ENCODE data around the gene CCDC201. TPM values are rescaled to one million over a fixed set of nuclear protein-coding genes. Genes with fewer than 3 reads are reported as not detected.
A peak's percentile ranks its signal among the peaks of the same experiment; 100 is the strongest.

The CCDC201 gene
- total RNA-seq, 1 donor from 2014 or later, result under 0.01 TPM

DNA sequence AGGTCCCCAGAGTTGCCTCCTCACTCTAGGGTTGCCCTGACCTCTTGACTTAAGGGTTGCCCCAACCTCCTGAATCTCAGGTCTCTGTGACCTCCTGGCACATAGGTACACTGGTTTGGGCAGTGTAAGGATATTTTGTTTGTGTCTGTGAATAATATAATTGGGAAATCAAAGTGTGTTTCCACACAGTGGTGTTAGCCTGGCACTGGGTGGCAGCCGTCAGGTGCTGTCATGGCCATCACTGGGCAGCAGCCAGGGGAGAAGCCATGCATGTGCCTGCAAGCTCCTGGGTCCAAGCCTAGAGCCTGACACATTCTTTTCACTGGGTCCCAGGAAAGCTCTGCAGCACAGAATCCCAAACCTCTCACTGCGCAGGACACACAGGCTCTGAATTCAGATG, 3.6 kb upstream of the CCDC201 start:
- H3K36me3 ChIP-seq (ENCODE audit: control insufficient read depth, insufficient read depth, low read length), result no peaks in the 10 kb centered on the region
- FAIRE-seq (no peak), DNase-seq (ENCODE audit: low read depth) (no peak)
- H3K27me3 ChIP-seq (ENCODE audit: control insufficient read depth, insufficient read depth, low read length), result no peaks in the 10 kb centered on the region
- no peak overlapping the region for H3K4me3 ChIP-seq (ENCODE audit: low read depth, low read length)
- TF ChIP-seq, protein P1, sequence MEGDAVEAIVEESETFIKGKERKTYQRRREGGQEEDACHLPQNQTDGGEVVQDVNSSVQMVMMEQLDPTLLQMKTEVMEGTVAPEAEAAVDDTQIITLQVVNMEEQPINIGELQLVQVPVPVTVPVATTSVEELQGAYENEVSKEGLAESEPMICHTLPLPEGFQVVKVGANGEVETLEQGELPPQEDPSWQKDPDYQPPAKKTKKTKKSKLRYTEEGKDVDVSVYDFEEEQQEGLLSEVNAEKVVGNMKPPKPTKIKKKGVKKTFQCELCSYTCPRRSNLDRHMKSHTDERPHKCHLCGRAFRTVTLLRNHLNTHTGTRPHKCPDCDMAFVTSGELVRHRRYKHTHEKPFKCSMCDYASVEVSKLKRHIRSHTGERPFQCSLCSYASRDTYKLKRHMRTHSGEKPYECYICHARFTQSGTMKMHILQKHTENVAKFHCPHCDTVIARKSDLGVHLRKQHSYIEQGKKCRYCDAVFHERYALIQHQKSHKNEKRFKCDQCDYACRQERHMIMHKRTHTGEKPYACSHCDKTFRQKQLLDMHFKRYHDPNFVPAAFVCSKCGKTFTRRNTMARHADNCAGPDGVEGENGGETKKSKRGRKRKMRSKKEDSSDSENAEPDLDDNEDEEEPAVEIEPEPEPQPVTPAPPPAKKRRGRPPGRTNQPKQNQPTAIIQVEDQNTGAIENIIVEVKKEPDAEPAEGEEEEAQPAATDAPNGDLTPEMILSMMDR (IDR thresholded peaks at IDR 0.05; ENCODE audit: insufficient read depth, low read length, severe bottlenecking), result no peak

DNA sequence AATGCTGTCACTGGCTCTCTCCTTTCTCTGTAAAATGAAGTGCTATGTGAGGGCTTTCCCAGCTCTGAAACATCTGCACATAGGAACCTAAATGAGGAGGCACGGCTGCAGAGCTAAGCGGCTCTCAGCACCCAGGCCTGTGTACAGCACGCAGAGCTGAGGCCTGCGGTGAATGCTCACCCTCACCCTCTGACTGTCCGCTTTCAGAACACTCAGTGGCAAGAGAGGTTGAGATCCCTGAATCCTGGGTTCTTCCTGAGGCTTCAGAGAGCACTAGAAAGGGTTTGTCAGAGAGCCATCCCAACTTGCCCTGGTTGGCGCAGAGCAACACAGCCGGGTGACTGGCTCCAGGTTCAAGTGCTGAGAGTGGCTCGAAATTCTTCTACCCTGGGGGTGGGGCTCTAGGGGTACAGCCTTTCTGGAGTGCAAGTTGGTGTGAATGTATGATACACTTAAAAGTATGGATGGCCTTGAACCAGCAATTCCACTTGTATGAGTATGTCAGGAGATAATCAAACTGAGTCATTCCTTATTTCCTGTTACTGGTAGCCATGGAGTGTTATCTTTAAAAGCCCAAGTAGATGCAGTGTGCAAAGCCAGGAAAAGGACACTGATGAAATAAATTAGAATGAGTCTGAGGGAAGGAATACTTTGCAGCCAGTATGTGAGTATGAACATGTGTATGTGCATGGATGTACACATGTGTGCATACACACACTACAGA, 1.7 kb upstream of the CCDC201 start:
- no peak overlapping the region for H3K4me3 ChIP-seq (ENCODE audit: low read depth, low read length)
- no peaks in the 10 kb centered on the region for H3K27me3 ChIP-seq (ENCODE audit: control insufficient read depth, insufficient read depth, low read length)
- H3K36me3 ChIP-seq (ENCODE audit: control insufficient read depth, insufficient read depth, low read length), result no peaks in the 10 kb centered on the region
- DNase-seq (ENCODE audit: low read depth) (peak; percentile 87), FAIRE-seq (no peak)
- TF ChIP-seq, protein P1 (IDR thresholded peaks at IDR 0.05; ENCODE audit: insufficient read depth, low read length, severe bottlenecking), result no peak

DNA sequence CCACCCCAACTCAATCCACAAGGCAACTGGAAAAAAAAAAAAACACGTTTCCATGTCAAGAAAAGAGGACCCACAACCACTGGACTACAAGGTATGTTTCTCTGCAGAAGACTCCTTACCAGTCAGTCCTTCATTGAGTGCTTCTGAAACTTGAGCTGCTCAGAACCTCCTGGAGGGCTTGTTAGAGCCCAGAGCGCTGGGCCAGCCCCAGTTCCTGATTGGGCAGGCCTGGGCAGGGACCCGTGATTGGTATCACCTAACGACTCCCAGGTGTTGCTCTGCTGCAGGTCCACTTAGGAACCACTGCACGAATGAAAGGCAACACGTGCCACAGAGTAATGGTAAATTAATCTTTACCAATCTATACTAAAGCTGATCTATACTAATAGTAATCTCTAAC, 473 bp upstream of the CCDC201 start:
- TF ChIP-seq, protein P1 (IDR thresholded peaks at IDR 0.05; ENCODE audit: insufficient read depth, low read length, severe bottlenecking), result no peak
- H3K27me3 ChIP-seq (ENCODE audit: control insufficient read depth, insufficient read depth, low read length), result no peaks in the 10 kb centered on the region
- peak; percentile 26 for DNase-seq (ENCODE audit: low read depth)
- no peak for FAIRE-seq
- no peaks in the 10 kb centered on the region for H3K36me3 ChIP-seq (ENCODE audit: control insufficient read depth, insufficient read depth, low read length)
- no peak overlapping the region for H3K4me3 ChIP-seq (ENCODE audit: low read depth, low read length)

DNA sequence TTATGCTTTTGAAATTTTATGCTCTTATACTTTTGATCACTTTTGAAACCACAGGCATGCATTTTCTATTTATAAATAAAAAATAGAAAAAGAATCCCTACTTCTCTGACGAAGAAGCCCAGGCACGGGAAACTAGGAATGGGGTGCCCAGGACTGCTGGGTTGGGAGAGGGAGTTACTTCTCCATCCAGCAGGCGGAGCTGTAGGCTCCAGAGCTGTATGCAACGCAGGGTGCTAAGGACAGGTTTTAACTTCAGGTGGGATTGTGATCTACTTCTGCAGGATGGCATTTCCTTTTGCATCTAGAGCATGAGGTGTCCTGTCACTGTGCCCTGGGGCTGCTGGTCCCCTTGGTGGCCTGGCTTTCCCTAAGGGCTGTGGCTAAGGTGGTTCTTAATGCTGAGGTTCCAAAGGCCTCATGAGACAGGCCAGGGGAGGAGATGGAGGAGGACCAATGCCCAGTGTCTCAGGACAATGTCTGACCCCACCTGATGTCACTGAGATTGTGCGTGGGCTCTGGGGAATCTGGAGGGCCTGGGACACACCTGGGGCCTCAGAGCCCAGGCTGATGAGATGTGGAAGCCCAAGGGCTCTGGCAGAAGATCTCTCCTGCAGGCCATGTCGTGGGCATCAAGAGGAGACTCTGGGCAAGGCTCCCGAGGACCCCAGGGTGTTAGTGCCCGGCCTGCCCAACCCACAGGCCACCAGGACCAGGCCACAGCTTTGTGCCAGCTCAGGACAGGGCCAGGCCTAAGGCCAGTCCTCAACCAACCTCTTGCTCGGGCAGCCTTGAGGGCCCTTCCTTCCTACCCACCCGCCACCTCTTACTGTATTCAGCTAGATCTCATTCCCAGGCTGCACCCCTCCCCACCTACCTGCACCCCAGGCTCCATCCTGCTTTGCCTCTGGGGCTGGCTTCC, 507 bp downstream of the CCDC201 start:
- FAIRE-seq (no peak), DNase-seq (ENCODE audit: low read depth) (peak; percentile 15)
- H3K36me3 ChIP-seq (ENCODE audit: control insufficient read depth, insufficient read depth, low read length), result no peaks in the 10 kb centered on the region
- H3K4me3 ChIP-seq (ENCODE audit: low read depth, low read length), result no peak overlapping the region
- H3K27me3 ChIP-seq (ENCODE audit: control insufficient read depth, insufficient read depth, low read length), result no peaks in the 10 kb centered on the region
- TF ChIP-seq, protein P1 (IDR thresholded peaks at IDR 0.05; ENCODE audit: insufficient read depth, low read length, severe bottlenecking), result peak; percentile 69

DNA sequence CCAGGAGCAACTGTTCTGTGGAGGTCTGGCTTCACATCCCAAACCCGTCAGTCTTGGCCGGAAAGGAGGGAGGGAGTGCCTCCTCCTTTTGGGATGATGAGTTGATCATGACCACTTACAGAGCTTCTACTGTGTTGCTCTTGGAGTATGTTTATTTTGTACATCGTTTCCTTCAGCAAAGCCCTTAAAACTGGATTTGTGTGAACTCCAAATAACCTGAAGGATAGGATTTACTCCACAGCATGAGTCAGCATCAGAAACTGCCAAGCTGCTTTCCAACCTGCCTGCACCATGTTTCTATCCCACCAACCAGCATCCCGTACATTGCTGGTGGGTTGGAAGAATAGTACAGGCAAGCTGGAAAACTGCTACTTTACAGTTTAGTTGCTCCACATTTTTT, 3.5 kb downstream of the CCDC201 start:
- DNase-seq (ENCODE audit: low read depth), result peak; percentile 15
- Histone ChIP-seq H3K36me3 (ENCODE audit: control insufficient read depth, insufficient read depth, low read length) (no peaks in the 10 kb centered on the region), H3K4me3 (ENCODE audit: low read depth, low read length) (no peak overlapping the region), H3K27me3 (ENCODE audit: control insufficient read depth, insufficient read depth, low read length) (peaks cover 2% of the 10 kb centered on the region)
- TF ChIP-seq, protein P1 (IDR thresholded peaks at IDR 0.05; ENCODE audit: insufficient read depth, low read length, severe bottlenecking), result no peak
- FAIRE-seq, result no peak
